GM21381 (cell line): Measurements from ENCODE around the gene CDC14C.

ENCODE experiments used
- ATAC-seq: cut with Tn5 transposase; IDR thresholded peaks from one replicate; pipeline ENCODE4 v1.9.1; 2021; ENCODE audit warnings: mild to moderate bottlenecking, moderate library complexity; ENCODE audit not compliant: unreplicated experiment

The CDC14C gene

GRCh38 chr7:48971173-48971572 is 46.8 kb downstream of the CDC14C start:
- ATAC-seq = no peak

GRCh38 chr7:48976253-48976652 is 51.9 kb downstream of the CDC14C start:
- no peak for ATAC-seq

GRCh38 chr7:48976850-48977249 is 52.5 kb downstream of the CDC14C start:
- ATAC-seq = no peak
